CD4-positive, alpha-beta T cell (primary cell): Measurements from ENCODE around the gene TMEM242. TPM values are rescaled to one million over a fixed set of nuclear protein-coding genes. Genes with fewer than 3 reads are reported as not detected.

Experiments
- ATAC-seq: fragments of 200-7000 bp; cut with Tn5 transposase; one replicate; pipeline ENCODE4 v1.10.0; 2022; ENCODE audit warnings: mild to moderate bottlenecking; ENCODE audit not compliant: poor library complexity
- CTCF ChIA-PET: fragments of 350-600 bp; sonication (Branson Sonifier 250); formaldehyde crosslinking; loops from one replicate; lab custom pipeline; 2021; ENCODE audit warnings: antibody characterized with exemption, inconsistent platforms; lab: Charles Lee
- POLR2A ChIA-PET: fragments of 350-600 bp; sonication (Branson Sonifier 250); formaldehyde crosslinking; loops from one replicate; lab custom pipeline; 2021; ENCODE audit warnings: antibody characterized with exemption, inconsistent platforms; lab: Charles Lee
- DNase-seq, 14 experiments: peaks; one replicate each; pipeline ENCODE4 v3.0.0-alpha.2; 2013 to 2020; ENCODE audit warnings: mixed read lengths in 2 of 14
- H3K27ac ChIP-seq, 2 donors: one replicate each; pipeline versions ENCODE4 v1.5.1 to v1.7.0; 2013; ENCODE audit warnings: low read length in 2 of 2, low read depth in 1 of 2, mild to moderate bottlenecking in 1 of 2
- H3K27me3 ChIP-seq, 2 experiments: 1 replicate in 1 of 2; 2 replicates in 1 of 2; pipeline versions ENCODE4 v1.6.1 to v1.7.0; 2013; ENCODE audit warnings: low read length in 2 of 2, control low read depth in 1 of 2, mild to moderate bottlenecking in 1 of 2, moderate library complexity in 1 of 2; ENCODE audit not compliant: insufficient read depth in 2 of 2, control insufficient read depth in 1 of 2
- H3K36me3 ChIP-seq: one replicate; pipeline ENCODE4 v1.6.1; 2013; ENCODE audit warnings: low read length, control low read depth; ENCODE audit not compliant: insufficient read depth
- H3K4me1 ChIP-seq: one replicate; pipeline ENCODE4 v1.6.1; 2013; ENCODE audit warnings: low read length, control low read depth; ENCODE audit not compliant: insufficient read depth
- H3K4me3 ChIP-seq: one replicate; pipeline ENCODE4 v1.5.1; 2013; ENCODE audit warnings: mild to moderate bottlenecking, low read length, moderate library complexity
- H3K9me3 ChIP-seq, 2 experiments: 1 replicate in 1 of 2; 2 replicates in 1 of 2; pipeline versions ENCODE4 v1.6.1 to v1.7.0; 2013; ENCODE audit warnings: low read length in 2 of 2, mild to moderate bottlenecking in 2 of 2, control low read depth in 1 of 2, moderate library complexity in 1 of 2; ENCODE audit not compliant: control insufficient read depth in 1 of 2, insufficient read depth in 1 of 2
- H3K27ac Mint-ChIP-seq: one replicate; pipeline ENCODE4 v1.8.0; 2020; ENCODE audit warnings: mixed read lengths
- H3K27me3 Mint-ChIP-seq: one replicate; pipeline ENCODE4 v1.8.0; 2021; ENCODE audit warnings: mixed read lengths
- H3K36me3 Mint-ChIP-seq: one replicate; pipeline ENCODE4 v1.8.0; 2021; ENCODE audit warnings: low read depth, mixed read lengths
- H3K4me1 Mint-ChIP-seq: one replicate; pipeline ENCODE4 v1.8.0; 2021; ENCODE audit warnings: low read depth, mixed read lengths
- H3K4me3 Mint-ChIP-seq: one replicate; pipeline ENCODE4 v1.8.0; 2020; ENCODE audit warnings: mild to moderate bottlenecking, mixed read lengths
- H3K9me3 Mint-ChIP-seq: one replicate; pipeline ENCODE4 v1.8.0; 2020; ENCODE audit warnings: mixed read lengths
- CTCF ChIP-seq: fragments of 200-600 bp; IDR thresholded peaks from one replicate; pipeline ENCODE4 v1.8.0; 2022; ENCODE audit warnings: antibody characterized with exemption, mild to moderate bottlenecking
- intact Hi-C, 2 experiments: fragments of 100-400 bp; cut with DNase I in 1 of 2; cut with micrococcal nuclease in 1 of 2; formaldehyde crosslinking; loops; one replicate each; pipeline versions ENCODE4 v1.15.1 to v1.9.0; 2023 to 2025; cut with DNase I, micrococcal nuclease
- total RNA-seq, 174 experiments: library from RNA in 2 of 174; stranded (reverse) in 2 of 174; gene quantifications; one replicate each; pipeline ENCODE4 v1.2.3 and lab custom pipeline; 2021 to 2026

Gene TMEM242
- total RNA-seq, 2 experiments from 2014 or later, result 13.6 to 15.6 TPM

- H3K4me1 ChIP-seq, result peaks cover 6% of the 10 kb centered on the region
- intact Hi-C loops, result no loop called here
- H3K27ac ChIP-seq, result no peak overlapping the region
- H3K27ac Mint-ChIP-seq, result no peak overlapping the region
- no peaks in the 10 kb centered on the region for H3K27me3 ChIP-seq
- no peak for DNase-seq
- no peak for TF ChIP-seq CTCF
- ChIA-PET CTCF (no interaction called here), POLR2A (interaction anchor here (1.4 kb wide), 1 partner anchor 28 kb away, joined by 3 read pairs; no protein-coding TSS in a partner anchor)
- H3K9me3 Mint-ChIP-seq, result no peaks in the 10 kb centered on the region
- no peak for ATAC-seq
- peaks cover 6% of the 10 kb centered on the region for H3K4me1 Mint-ChIP-seq
- H3K27me3 Mint-ChIP-seq, result no peaks in the 10 kb centered on the region
- peaks cover 0 to 3% of the 10 kb centered on the region in 2 experiments for H3K9me3 ChIP-seq
- H3K4me3 Mint-ChIP-seq, result no peak overlapping the region
- H3K36me3 Mint-ChIP-seq, result peaks cover 4% of the 10 kb centered on the region
- H3K4me3 ChIP-seq, result no peak overlapping the region
- H3K36me3 ChIP-seq, result peaks cover 18% of the 10 kb centered on the region
These were observed 20.6 kb downstream of the TMEM242 start for GRCh38 chr6:157302736-157303135.

GRCh38 chr6:157300436-157300835 is 22.9 kb downstream of the TMEM242 start:
- TF ChIP-seq CTCF, result no peak
- intact Hi-C loops, result no loop called here
- peaks cover 6% of the 10 kb centered on the region for H3K4me1 Mint-ChIP-seq
- Histone ChIP-seq H3K27me3 (no peaks in the 10 kb centered on the region), H3K27ac (no peak overlapping the region), H3K36me3 (peaks cover 18% of the 10 kb centered on the region), H3K4me1 (peaks cover 5% of the 10 kb centered on the region), H3K4me3 (no peak overlapping the region), H3K9me3 (peaks cover 0 to 3% of the 10 kb centered on the region in 2 experiments)
- H3K27me3 Mint-ChIP-seq, result no peaks in the 10 kb centered on the region
- no peaks in the 10 kb centered on the region for H3K9me3 Mint-ChIP-seq
- POLR2A ChIA-PET, result no interaction called here
- ATAC-seq (no peak), DNase-seq (no peak)
- H3K27ac Mint-ChIP-seq, result no peak overlapping the region
- no peak overlapping the region for H3K4me3 Mint-ChIP-seq
- CTCF ChIA-PET, result no interaction called here
- H3K36me3 Mint-ChIP-seq, result peaks cover 4% of the 10 kb centered on the region

GRCh38 chr6:157300006-157300405 is 23.3 kb downstream of the TMEM242 start:
- DNase-seq, result no peak
- Histone ChIP-seq H3K36me3 (peaks cover 18% of the 10 kb centered on the region), H3K4me1 (peaks cover under 1% of the 10 kb centered on the region), H3K27me3 (no peaks in the 10 kb centered on the region), H3K4me3 (no peak overlapping the region), H3K27ac (no peak overlapping the region), H3K9me3 (peaks cover 0 to 3% of the 10 kb centered on the region in 2 experiments)
- no peak overlapping the region for H3K4me3 Mint-ChIP-seq
- intact Hi-C loops, result no loop called here
- peaks cover 4% of the 10 kb centered on the region for H3K36me3 Mint-ChIP-seq
- H3K9me3 Mint-ChIP-seq, result no peaks in the 10 kb centered on the region
- TF ChIP-seq CTCF, result no peak
- ATAC-seq, result no peak
- POLR2A ChIA-PET, result no interaction called here
- CTCF ChIA-PET, result no interaction called here
- H3K27ac Mint-ChIP-seq, result no peak overlapping the region
- H3K27me3 Mint-ChIP-seq, result no peaks in the 10 kb centered on the region
- peaks cover 6% of the 10 kb centered on the region for H3K4me1 Mint-ChIP-seq
